HEK293 (cell line): ENCODE results near the gene SNAP47.

Experiments used
- CTCF ChIA-PET: fragments of 350-600 bp; formaldehyde crosslinking; extraction: SDS; loops from one replicate; lab custom pipeline; 2021; ENCODE audit warnings: antibody characterized with exemption; lab: Yijun Ruan, JAX
- POLR2A ChIA-PET: fragments of 300-600 bp; formaldehyde crosslinking; extraction: SDS; loops from one replicate; lab custom pipeline; 2020; ENCODE audit warnings: antibody characterized with exemption, inconsistent platforms; lab: Yijun Ruan, JAX
- H3K27ac ChIP-seq: fragments of 200-500 bp; sonication (Bioruptor generic); 2 replicates; pipeline ENCODE4 v1.5.1; 2014; ENCODE audit warnings: low read depth, low read length, control low read depth, inconsistent platforms; ENCODE audit errors: extremely low read depth
- H3K36me3 ChIP-seq, 2 experiments: fragments of 200-500 bp in 1 of 2; sonication (Bioruptor generic) in 1 of 2; 1 replicate in 1 of 2; 2 replicates in 1 of 2; pipeline ENCODE4 v1.5.1; 2014 to 2017; ENCODE audit warnings: inconsistent platforms in 2 of 2, low read length in 2 of 2; ENCODE audit not compliant: control insufficient read depth in 2 of 2, insufficient read depth in 1 of 2
- H3K4me1 ChIP-seq: fragments of 200-500 bp; sonication (Bioruptor generic); 2 replicates; pipeline ENCODE4 v1.5.1; 2014; ENCODE audit warnings: mild to moderate bottlenecking, low read length, inconsistent platforms; ENCODE audit not compliant: control insufficient read depth, insufficient read depth
- H3K4me3 ChIP-seq: 2 replicates; pipeline ENCODE4 v1.5.1; 2011; ENCODE audit warnings: low read depth, mild to moderate bottlenecking, control low read depth, low read length, moderate library complexity
- H3K9me3 ChIP-seq: fragments of 200-500 bp; sonication (Bioruptor generic); 2 replicates; pipeline ENCODE4 v1.5.1; 2014; ENCODE audit warnings: low read depth, low read length, inconsistent platforms; ENCODE audit not compliant: control insufficient read depth, insufficient read depth
- MYNN ChIP-seq: fragments of 450-650 bp; formaldehyde crosslinking; IDR thresholded peaks from 2 replicates; pipeline ENCODE4 v1.5.1; 2016; ENCODE audit warnings: missing biosample characterization, missing genetic modification characterization, borderline replicate concordance
- YY2 ChIP-seq: fragments of 450-650 bp; formaldehyde crosslinking; IDR thresholded peaks from 2 replicates; pipeline ENCODE4 v1.5.1; 2016; ENCODE audit warnings: missing biosample characterization, missing genetic modification characterization
- ZBTB1 ChIP-seq: fragments of 450-650 bp; formaldehyde crosslinking; IDR thresholded peaks from 2 replicates; pipeline ENCODE4 v1.5.1; 2016; ENCODE audit warnings: missing biosample characterization, missing genetic modification characterization
- ZBTB7A ChIP-seq: fragments of 450-650 bp; formaldehyde crosslinking; IDR thresholded peaks from 2 replicates; pipeline ENCODE4 v1.5.1; 2016; ENCODE audit warnings: low read depth, missing biosample characterization, missing genetic modification characterization
- ZFHX2 ChIP-seq: fragments of 450-650 bp; formaldehyde crosslinking; conservative IDR thresholded peaks from 2 replicates; pipeline ENCODE4 v1.5.1; 2016; ENCODE audit warnings: missing biosample characterization, missing genetic modification characterization
- ZIC2 ChIP-seq: fragments of 450-650 bp; formaldehyde crosslinking; IDR thresholded peaks from 2 replicates; pipeline ENCODE4 v1.5.1; 2016; ENCODE audit warnings: missing biosample characterization, missing genetic modification characterization
- ZNF311 ChIP-seq: fragments of 450-650 bp; formaldehyde crosslinking; IDR thresholded peaks from 2 replicates; pipeline ENCODE4 v1.5.1; 2017; ENCODE audit warnings: missing biosample characterization, missing genetic modification characterization, borderline replicate concordance
- ZNF404 ChIP-seq: fragments of 450-650 bp; formaldehyde crosslinking; IDR thresholded peaks from 2 replicates; pipeline ENCODE4 v1.5.1; 2017; ENCODE audit warnings: missing biosample characterization, missing genetic modification characterization
- ZNF416 ChIP-seq: fragments of 450-650 bp; formaldehyde crosslinking; IDR thresholded peaks from 2 replicates; pipeline ENCODE4 v1.5.1; 2016; ENCODE audit warnings: missing biosample characterization, missing genetic modification characterization
- ZNF48 ChIP-seq: fragments of 450-650 bp; formaldehyde crosslinking; IDR thresholded peaks from 2 replicates; pipeline ENCODE4 v1.5.1; 2016; ENCODE audit warnings: missing biosample characterization, missing genetic modification characterization
- ZNF600 ChIP-seq: fragments of 450-650 bp; formaldehyde crosslinking; IDR thresholded peaks from 2 replicates; pipeline ENCODE4 v1.5.1; 2016; ENCODE audit warnings: missing biosample characterization, missing genetic modification characterization
- ZNF629 ChIP-seq: fragments of 450-650 bp; formaldehyde crosslinking; IDR thresholded peaks from 2 replicates; pipeline ENCODE4 v1.5.1; 2017; ENCODE audit warnings: missing biosample characterization, missing genetic modification characterization
- ZNF677 ChIP-seq: fragments of 450-650 bp; IDR thresholded peaks from 2 replicates; pipeline ENCODE4 v1.5.0; 2018; ENCODE audit warnings: missing biosample characterization, mild to moderate bottlenecking, missing genetic modification characterization, moderate library complexity
- TF ChIP-seq, protein P1 (sequence below): fragments of 450-650 bp; formaldehyde crosslinking; IDR thresholded peaks from 2 replicates; pipeline ENCODE4 v1.5.1; 2017; ENCODE audit warnings: missing biosample characterization, missing genetic modification characterization
- TF ChIP-seq, protein P2 (sequence below): fragments of 450-650 bp; formaldehyde crosslinking; IDR thresholded peaks from 2 replicates; pipeline ENCODE4 v1.5.1; 2016; ENCODE audit warnings: missing biosample characterization, missing genetic modification characterization
- TF ChIP-seq, protein P3 (sequence below): fragments of 450-650 bp; formaldehyde crosslinking; IDR thresholded peaks from 2 replicates; pipeline ENCODE4 v1.5.1; 2017; ENCODE audit warnings: missing biosample characterization, missing genetic modification characterization
- TF ChIP-seq, protein P4 (sequence below): fragments of 450-650 bp; formaldehyde crosslinking; IDR thresholded peaks from 2 replicates; pipeline ENCODE4 v1.5.1; 2016; ENCODE audit warnings: missing biosample characterization, missing genetic modification characterization, low read depth

The SNAP47 gene

DNA sequence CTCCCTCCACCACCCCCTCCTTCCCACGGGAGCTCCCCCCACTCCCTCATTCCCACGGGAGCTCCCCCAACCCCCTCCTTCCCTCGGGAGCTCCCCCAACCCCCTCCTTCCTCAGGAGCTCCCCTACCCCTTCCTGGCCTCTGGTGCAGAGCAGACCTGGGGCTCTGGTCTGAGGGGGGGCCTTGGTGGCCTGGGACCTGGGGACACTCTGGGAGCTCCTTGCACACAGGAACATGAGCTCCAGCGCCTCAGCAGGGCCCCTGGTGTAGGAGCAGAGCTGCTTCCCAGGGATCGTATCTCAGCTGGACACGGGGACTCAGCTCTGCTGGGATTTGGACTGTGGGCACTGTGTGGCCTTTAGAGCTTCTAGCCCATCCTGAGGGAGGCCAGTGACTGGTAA lies 60.5 kb downstream of the SNAP47 start:
- no peaks in the 10 kb centered on the region for H3K36me3 ChIP-seq
- no peak overlapping the region for H3K4me3 ChIP-seq
- no peaks in the 10 kb centered on the region for H3K9me3 ChIP-seq
- ChIA-PET CTCF (interaction anchor here (0.6 to 1.1 kb wide), 3 partner anchors 9 to 209 kb away, joined by 3 to 5 read pairs (median 3); no protein-coding TSS in a partner anchor), POLR2A (interaction anchor here (0.6 to 0.9 kb wide), 2 partner anchors 8 to 11 kb away, joined by 4 to 6 read pairs; no protein-coding TSS in a partner anchor)
- TF ChIP-seq, protein P1, sequence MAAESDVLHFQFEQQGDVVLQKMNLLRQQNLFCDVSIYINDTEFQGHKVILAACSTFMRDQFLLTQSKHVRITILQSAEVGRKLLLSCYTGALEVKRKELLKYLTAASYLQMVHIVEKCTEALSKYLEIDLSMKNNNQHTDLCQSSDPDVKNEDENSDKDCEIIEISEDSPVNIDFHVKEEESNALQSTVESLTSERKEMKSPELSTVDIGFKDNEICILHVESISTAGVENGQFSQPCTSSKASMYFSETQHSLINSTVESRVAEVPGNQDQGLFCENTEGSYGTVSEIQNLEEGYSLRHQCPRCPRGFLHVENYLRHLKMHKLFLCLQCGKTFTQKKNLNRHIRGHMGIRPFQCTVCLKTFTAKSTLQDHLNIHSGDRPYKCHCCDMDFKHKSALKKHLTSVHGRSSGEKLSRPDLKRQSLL (tag by site-specific recombination): no peak
- TF ChIP-seq MYNN (tag by site-specific recombination) (no peak), ZNF416 (tag by site-specific recombination) (no peak), ZNF48 (tag by site-specific recombination) (no peak), ZBTB7A (tag by site-specific recombination) (no peak), ZNF677 (no peak), ZIC2 (tag by site-specific recombination) (peak; percentile 31; the same call in 1 of the 2 replicates), ZNF404 (tag by site-specific recombination) (no peak), ZNF629 (tag by site-specific recombination) (no peak), YY2 (no peak), ZBTB1 (tag by site-specific recombination) (no peak), ZNF600 (tag by site-specific recombination) (no peak), ZFHX2 (tag by site-specific recombination) (0 out of 2 replicates have a peak, but pooled peaks have one; percentile 22), ZNF311 (tag by site-specific recombination) (no peak)
- TF ChIP-seq, protein P2, sequence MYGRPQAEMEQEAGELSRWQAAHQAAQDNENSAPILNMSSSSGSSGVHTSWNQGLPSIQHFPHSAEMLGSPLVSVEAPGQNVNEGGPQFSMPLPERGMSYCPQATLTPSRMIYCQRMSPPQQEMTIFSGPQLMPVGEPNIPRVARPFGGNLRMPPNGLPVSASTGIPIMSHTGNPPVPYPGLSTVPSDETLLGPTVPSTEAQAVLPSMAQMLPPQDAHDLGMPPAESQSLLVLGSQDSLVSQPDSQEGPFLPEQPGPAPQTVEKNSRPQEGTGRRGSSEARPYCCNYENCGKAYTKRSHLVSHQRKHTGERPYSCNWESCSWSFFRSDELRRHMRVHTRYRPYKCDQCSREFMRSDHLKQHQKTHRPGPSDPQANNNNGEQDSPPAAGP (tag by site-specific recombination): no peak
- TF ChIP-seq, protein P3, sequence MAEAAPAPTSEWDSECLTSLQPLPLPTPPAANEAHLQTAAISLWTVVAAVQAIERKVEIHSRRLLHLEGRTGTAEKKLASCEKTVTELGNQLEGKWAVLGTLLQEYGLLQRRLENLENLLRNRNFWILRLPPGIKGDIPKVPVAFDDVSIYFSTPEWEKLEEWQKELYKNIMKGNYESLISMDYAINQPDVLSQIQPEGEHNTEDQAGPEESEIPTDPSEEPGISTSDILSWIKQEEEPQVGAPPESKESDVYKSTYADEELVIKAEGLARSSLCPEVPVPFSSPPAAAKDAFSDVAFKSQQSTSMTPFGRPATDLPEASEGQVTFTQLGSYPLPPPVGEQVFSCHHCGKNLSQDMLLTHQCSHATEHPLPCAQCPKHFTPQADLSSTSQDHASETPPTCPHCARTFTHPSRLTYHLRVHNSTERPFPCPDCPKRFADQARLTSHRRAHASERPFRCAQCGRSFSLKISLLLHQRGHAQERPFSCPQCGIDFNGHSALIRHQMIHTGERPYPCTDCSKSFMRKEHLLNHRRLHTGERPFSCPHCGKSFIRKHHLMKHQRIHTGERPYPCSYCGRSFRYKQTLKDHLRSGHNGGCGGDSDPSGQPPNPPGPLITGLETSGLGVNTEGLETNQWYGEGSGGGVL (tag by site-specific recombination): no peak
- no peaks in the 10 kb centered on the region for H3K4me1 ChIP-seq
- no peak overlapping the region for H3K27ac ChIP-seq

DNA sequence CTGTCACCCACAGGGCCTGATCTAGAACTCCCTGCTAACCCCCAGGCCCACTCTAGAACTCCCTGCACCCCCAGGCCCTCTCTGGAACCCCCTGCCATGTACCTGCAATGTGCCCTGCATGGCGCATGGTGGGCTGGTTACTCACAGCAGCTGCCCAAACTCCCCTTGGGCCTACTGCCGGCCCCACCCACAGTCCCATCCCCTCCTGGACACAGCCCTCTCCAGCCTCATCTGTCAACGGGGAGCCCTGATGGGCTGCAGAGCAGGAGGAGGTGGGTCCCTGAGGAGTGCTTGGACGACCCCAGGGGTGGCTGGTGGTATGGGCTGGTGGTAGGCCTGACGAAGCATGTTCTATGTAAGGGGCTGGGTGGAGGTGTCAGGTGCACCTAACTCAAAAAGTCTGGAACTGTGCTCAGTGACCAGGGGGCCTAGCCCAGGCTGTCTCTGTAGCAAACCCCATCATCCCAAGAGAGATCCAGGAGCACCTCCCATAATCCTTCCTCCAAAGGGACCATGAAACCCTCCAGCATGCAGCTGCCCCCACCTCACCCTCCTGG lies 61.2 kb downstream of the SNAP47 start:
- TF ChIP-seq, protein P4, sequence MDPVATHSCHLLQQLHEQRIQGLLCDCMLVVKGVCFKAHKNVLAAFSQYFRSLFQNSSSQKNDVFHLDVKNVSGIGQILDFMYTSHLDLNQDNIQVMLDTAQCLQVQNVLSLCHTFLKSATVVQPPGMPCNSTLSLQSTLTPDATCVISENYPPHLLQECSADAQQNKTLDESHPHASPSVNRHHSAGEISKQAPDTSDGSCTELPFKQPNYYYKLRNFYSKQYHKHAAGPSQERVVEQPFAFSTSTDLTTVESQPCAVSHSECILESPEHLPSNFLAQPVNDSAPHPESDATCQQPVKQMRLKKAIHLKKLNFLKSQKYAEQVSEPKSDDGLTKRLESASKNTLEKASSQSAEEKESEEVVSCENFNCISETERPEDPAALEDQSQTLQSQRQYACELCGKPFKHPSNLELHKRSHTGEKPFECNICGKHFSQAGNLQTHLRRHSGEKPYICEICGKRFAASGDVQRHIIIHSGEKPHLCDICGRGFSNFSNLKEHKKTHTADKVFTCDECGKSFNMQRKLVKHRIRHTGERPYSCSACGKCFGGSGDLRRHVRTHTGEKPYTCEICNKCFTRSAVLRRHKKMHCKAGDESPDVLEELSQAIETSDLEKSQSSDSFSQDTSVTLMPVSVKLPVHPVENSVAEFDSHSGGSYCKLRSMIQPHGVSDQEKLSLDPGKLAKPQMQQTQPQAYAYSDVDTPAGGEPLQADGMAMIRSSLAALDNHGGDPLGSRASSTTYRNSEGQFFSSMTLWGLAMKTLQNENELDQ (tag by site-specific recombination): no peak
- no peak overlapping the region for H3K27ac ChIP-seq
- H3K4me1 ChIP-seq: no peaks in the 10 kb centered on the region
- ChIA-PET CTCF (interaction anchor here (0.6 kb wide), 1 partner anchor 11 kb away, joined by 5 read pairs; no protein-coding TSS in a partner anchor), POLR2A (interaction anchor here (0.9 kb wide), 1 partner anchor 8 kb away, joined by 4 read pairs; no protein-coding TSS in a partner anchor)
- H3K36me3 ChIP-seq: no peaks in the 10 kb centered on the region
- no peaks in the 10 kb centered on the region for H3K9me3 ChIP-seq
- no peak overlapping the region for H3K4me3 ChIP-seq
